HEK293T (cell line): ENCODE results near the gene RASD2.

Source experiments
- CTCF ChIA-PET: fragments of 350-600 bp; formaldehyde crosslinking; extraction: SDS; loops from one replicate; lab custom pipeline; 2021; ENCODE audit warnings: antibody characterized with exemption, inconsistent platforms; lab: Yijun Ruan, JAX
- POLR2A ChIA-PET: fragments of 350-600 bp; formaldehyde crosslinking; extraction: SDS; loops from one replicate; lab custom pipeline; 2020; ENCODE audit warnings: antibody characterized with exemption, inconsistent platforms; lab: Yijun Ruan, JAX
- DNase-seq: peaks from one replicate; pipeline ENCODE4 v3.0.0; 2012; ENCODE audit warnings: mixed read lengths; ENCODE audit errors: extremely low spot score
- ARNT ChIP-seq: fragments of 450-650 bp; IDR thresholded peaks from 2 replicates; pipeline ENCODE4 v1.6.1; 2017; ENCODE audit warnings: mild to moderate bottlenecking
- BHLHE40 ChIP-seq: fragments of 450-650 bp; IDR thresholded peaks from 2 replicates; pipeline ENCODE4 v1.6.1; 2016; ENCODE audit warnings: mild to moderate bottlenecking, moderate library complexity, borderline replicate concordance
- CTBP1 ChIP-seq: fragments of 450-650 bp; IDR thresholded peaks from 2 replicates; pipeline ENCODE4 v1.6.1; 2016; ENCODE audit warnings: borderline replicate concordance
- ELF4 ChIP-seq: fragments of 450-650 bp; IDR thresholded peaks from 2 replicates; pipeline ENCODE4 v1.6.1; 2017; ENCODE audit warnings: antibody characterized with exemption
- FOXA1 ChIP-seq: fragments of 450-650 bp; IDR thresholded peaks from 2 replicates; pipeline ENCODE4 v1.6.1; 2016; ENCODE audit warnings: mild to moderate bottlenecking
- FOXK2 ChIP-seq: fragments of 450-650 bp; IDR thresholded peaks from 2 replicates; pipeline ENCODE4 v1.6.1; 2016; ENCODE audit warnings: mild to moderate bottlenecking
- FOXM1 ChIP-seq: fragments of 450-650 bp; IDR thresholded peaks from 2 replicates; pipeline ENCODE4 v1.6.1; 2017; ENCODE audit warnings: mild to moderate bottlenecking, borderline replicate concordance
- HDGF ChIP-seq: fragments of 450-650 bp; IDR thresholded peaks from 2 replicates; pipeline ENCODE4 v1.6.1; 2017; ENCODE audit warnings: antibody characterized with exemption, borderline replicate concordance
- L3MBTL2 ChIP-seq: fragments of 450-650 bp; conservative IDR thresholded peaks from 2 replicates; pipeline ENCODE4 v1.6.1; 2016; ENCODE audit warnings: mild to moderate bottlenecking
- LEF1 ChIP-seq: fragments of 450-650 bp; IDR thresholded peaks from 2 replicates; pipeline ENCODE4 v1.6.1; 2017; ENCODE audit warnings: mild to moderate bottlenecking, borderline replicate concordance
- NFRKB ChIP-seq: fragments of 450-650 bp; IDR thresholded peaks from 2 replicates; pipeline ENCODE4 v1.6.1; 2016; ENCODE audit warnings: mild to moderate bottlenecking, moderate library complexity
- PKNOX1 ChIP-seq: fragments of 450-650 bp; IDR thresholded peaks from 2 replicates; pipeline ENCODE4 v1.6.1; 2016
- SP1 ChIP-seq: fragments of 450-650 bp; IDR thresholded peaks from 2 replicates; pipeline ENCODE4 v1.6.1; 2017
- SUZ12 ChIP-seq: fragments of 450-650 bp; IDR thresholded peaks from 2 replicates; pipeline ENCODE4 v1.6.1; 2016; ENCODE audit warnings: mild to moderate bottlenecking
- TARDBP ChIP-seq: fragments of 450-650 bp; IDR thresholded peaks from 2 replicates; pipeline ENCODE4 v1.6.1; 2016
- ZNF384 ChIP-seq: fragments of 450-650 bp; IDR thresholded peaks from 2 replicates; pipeline ENCODE4 v1.6.1; 2016

RASD2 gene

GRCh38 chr22:35525687-35526332, 14.8 kb upstream of the RASD2 start:
- POLR2A ChIA-PET: no interaction called here
- DNase-seq: no peak
- TF ChIP-seq HDGF: no peak
- TF ChIP-seq NFRKB: no peak
- no peak for TF ChIP-seq ELF4
- no peak for TF ChIP-seq ARNT
- TF ChIP-seq BHLHE40: no peak
- no peak for TF ChIP-seq CTBP1
- no peak for TF ChIP-seq LEF1
- CTCF ChIA-PET: no interaction called here

- no peak for TF ChIP-seq ELF4
- TF ChIP-seq ZNF384: no peak
- no peak for TF ChIP-seq TARDBP
- TF ChIP-seq FOXA1: no peak
- no peak for TF ChIP-seq SP1
- no peak for TF ChIP-seq LEF1
- TF ChIP-seq L3MBTL2: no peak
- no peak for TF ChIP-seq PKNOX1
- TF ChIP-seq NFRKB: no peak
- TF ChIP-seq SUZ12: no peak
- no peak for TF ChIP-seq BHLHE40
- no peak for TF ChIP-seq CTBP1
- TF ChIP-seq FOXK2: no peak
- TF ChIP-seq ARNT: no peak
- no peak for TF ChIP-seq HDGF
- TF ChIP-seq FOXM1: no peak
- POLR2A ChIA-PET: no interaction called here
- CTCF ChIA-PET: no interaction called here
- DNase-seq: no peak
These were observed 14.2 kb upstream of the RASD2 start for GRCh38 chr22:35526333-35526979.

GRCh38 chr22:35528927-35529326, 11.7 kb upstream of the RASD2 start:
- ChIA-PET CTCF (no interaction called here), POLR2A (no interaction called here)
- TF ChIP-seq ZNF384 (no peak), L3MBTL2 (no peak), LEF1 (no peak), BHLHE40 (no peak), FOXK2 (no peak), TARDBP (no peak), NFRKB (no peak), ARNT (no peak), PKNOX1 (no peak), HDGF (no peak), FOXM1 (no peak), SUZ12 (no peak), CTBP1 (no peak), FOXA1 (no peak)
- DNase-seq: no peak

GRCh38 chr22:35530700-35531099, 9.9 kb upstream of the RASD2 start:
- POLR2A ChIA-PET: interaction anchor here (0.6 kb wide), 1 partner anchor 11 kb away, joined by 3 read pairs; no protein-coding TSS in a partner anchor
- no peak for TF ChIP-seq NFRKB
- TF ChIP-seq ZNF384: no peak
- TF ChIP-seq PKNOX1: no peak
- TF ChIP-seq SP1: no peak
- no peak for TF ChIP-seq HDGF
- TF ChIP-seq FOXK2: no peak
- no peak for TF ChIP-seq TARDBP
- TF ChIP-seq FOXM1: no peak
- no peak for TF ChIP-seq ARNT
- no peak for TF ChIP-seq L3MBTL2
- no peak for TF ChIP-seq FOXA1
- no peak for TF ChIP-seq SUZ12
- no peak for TF ChIP-seq LEF1
- TF ChIP-seq CTBP1: no peak
- no peak for DNase-seq
- CTCF ChIA-PET: no interaction called here

- no peak for TF ChIP-seq CTBP1
- no peak for TF ChIP-seq ZNF384
- TF ChIP-seq ARNT: no peak
- TF ChIP-seq ELF4: no peak
- TF ChIP-seq HDGF: no peak
- no peak for TF ChIP-seq TARDBP
- TF ChIP-seq FOXA1: no peak
- TF ChIP-seq BHLHE40: no peak
- TF ChIP-seq LEF1: no peak
- TF ChIP-seq FOXM1: no peak
- TF ChIP-seq L3MBTL2: no peak
- no peak for TF ChIP-seq SP1
- no peak for TF ChIP-seq PKNOX1
- no peak for TF ChIP-seq FOXK2
- TF ChIP-seq NFRKB: no peak
- TF ChIP-seq SUZ12: no peak
- POLR2A ChIA-PET: interaction anchor here (0.6 to 1.0 kb wide), 2 partner anchors 10 to 23 kb away, joined by 3 read pairs; no protein-coding TSS in a partner anchor
- CTCF ChIA-PET: no interaction called here
- no peak for DNase-seq
These were observed 9.4 kb upstream of the RASD2 start for GRCh38 chr22:35531202-35531601.
